HG03354 (cell line): ENCODE data around the gene CAMK2D.

Source experiments
- ATAC-seq: cut with Tn5 transposase; IDR thresholded peaks from one replicate; pipeline ENCODE4 v1.9.1; 2021; ENCODE audit warnings: mild to moderate bottlenecking; ENCODE audit not compliant: unreplicated experiment, poor library complexity, severe bottlenecking

The CAMK2D gene

DNA sequence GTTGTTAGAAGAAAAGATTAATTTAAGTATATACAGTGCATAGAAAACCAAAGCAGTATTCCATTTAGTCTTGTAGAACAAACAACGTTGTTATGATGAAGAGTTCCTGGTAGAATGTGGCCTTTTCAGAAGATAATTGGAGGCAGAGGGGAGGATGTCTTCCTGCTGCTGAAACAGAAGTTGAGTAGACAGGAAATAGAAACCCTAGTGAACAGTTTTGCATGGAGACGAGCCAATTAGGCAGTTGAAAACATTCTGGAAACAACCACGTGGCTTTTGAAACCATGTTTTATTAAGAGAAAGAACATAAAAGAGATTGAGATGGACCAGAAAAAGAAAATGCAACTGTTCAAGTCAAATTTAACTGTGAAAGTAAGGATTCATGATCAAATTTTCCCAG is 325.2 kb downstream of the CAMK2D start:
- no peak for ATAC-seq

- ATAC-seq, result no peak
Measured at GRCh38 chr4:113435893-113436292, 325.6 kb downstream of the CAMK2D start.

DNA sequence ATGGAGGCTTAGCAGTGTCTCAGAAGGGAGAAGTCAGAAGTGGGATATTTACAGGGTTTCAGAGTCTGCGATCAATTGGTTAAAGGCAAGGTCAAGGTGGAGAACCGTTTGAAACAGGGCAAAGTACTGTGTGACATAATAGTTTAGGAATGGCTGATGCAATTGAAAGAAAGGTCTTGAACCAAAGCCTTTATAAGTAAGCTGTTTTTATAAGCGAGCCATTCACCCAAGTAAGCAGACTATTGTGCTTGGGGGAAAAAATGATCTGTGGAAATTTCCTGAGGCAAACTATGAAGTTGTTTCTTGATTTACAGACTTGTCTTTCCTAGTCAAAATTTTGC is 327.3 kb downstream of the CAMK2D start:
- no peak for ATAC-seq

- ATAC-seq, result no peak
Measured at GRCh38 chr4:113433536-113434246, 327.8 kb downstream of the CAMK2D start.

DNA sequence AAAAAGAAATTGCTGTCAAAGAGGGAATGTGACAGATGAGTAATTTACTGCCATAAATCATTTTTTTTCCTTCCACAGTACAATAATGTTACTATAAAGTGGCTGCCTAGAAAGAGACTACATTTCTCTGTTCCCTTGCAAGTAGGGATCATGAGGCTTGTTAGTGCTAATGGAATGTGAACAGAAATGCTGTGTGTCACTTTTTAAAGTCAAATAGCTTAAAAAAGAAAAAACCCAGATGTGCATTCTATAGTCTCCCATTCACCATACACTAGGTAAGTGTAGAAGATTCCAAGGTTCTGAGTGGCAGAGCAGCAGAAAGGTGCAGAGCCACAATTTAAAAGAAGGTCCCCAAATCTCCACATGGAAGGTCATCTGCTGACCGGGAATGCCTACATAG is 328.4 kb downstream of the CAMK2D start:
- ATAC-seq, result no peak

DNA sequence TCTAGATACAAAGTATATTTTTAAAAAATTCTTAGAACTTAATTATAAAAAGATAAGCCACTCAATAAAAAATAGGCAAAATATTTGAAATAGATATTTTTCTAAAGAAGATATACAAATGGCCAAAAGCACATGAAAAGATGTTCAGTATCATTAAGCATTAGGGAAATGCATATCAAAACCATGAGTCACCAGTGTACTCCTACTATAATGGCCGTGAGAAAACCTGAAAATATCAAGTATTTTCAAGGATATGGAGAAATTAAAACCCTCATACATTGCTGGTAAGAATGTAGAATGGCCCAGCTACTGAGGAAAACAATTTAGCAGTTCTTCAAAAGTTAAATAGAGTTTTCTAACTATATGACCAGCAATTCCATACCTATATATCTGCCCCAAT is 337.9 kb downstream of the CAMK2D start:
- ATAC-seq, result no peak

GRCh38 chr4:113420938-113421337 is 340.6 kb downstream of the CAMK2D start:
- ATAC-seq, result no peak

DNA sequence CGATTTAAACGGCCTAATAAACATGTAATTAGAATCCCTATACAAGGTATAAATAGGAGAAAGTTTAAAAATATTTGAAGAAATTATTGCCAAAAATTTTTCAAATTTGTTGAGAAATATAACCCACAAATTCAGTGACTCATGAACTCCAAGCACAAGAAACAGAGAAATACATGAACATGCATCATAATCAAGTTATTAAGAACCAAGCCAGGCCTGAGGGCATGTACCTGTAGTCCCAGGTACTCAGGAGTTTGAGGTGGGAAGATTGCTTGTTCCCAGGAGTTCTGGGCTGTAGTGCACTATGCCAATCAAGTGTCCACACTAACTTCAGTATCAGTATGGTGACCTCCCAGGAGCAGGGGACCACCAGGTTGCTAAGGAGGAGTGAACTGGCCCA is 341.9 kb downstream of the CAMK2D start:
- no peak for ATAC-seq

GRCh38 chr4:113411496-113411938 is 350.0 kb downstream of the CAMK2D start:
- no peak for ATAC-seq

- ATAC-seq, result no peak
Measured at GRCh38 chr4:113410686-113411085, 350.9 kb downstream of the CAMK2D start.

DNA sequence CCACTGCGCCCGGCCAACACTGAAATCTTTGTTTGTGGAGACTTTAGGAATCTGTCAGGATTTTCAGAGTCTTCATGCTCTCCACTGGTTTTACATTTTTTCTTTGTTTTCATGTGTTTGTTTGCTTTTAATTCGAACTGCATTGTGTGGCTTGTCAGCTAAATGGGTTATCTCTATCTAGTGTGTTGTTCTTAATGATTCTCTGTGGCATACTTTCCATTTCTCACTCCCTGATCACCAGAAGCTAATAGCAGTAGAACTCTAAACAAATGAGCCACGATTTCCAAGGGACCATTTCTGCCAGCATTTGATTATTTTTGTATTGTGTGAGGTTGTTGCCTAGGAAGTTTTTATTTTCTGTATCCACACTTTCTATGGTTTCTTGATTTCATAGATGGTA is 352.4 kb downstream of the CAMK2D start:
- no peak for ATAC-seq

DNA sequence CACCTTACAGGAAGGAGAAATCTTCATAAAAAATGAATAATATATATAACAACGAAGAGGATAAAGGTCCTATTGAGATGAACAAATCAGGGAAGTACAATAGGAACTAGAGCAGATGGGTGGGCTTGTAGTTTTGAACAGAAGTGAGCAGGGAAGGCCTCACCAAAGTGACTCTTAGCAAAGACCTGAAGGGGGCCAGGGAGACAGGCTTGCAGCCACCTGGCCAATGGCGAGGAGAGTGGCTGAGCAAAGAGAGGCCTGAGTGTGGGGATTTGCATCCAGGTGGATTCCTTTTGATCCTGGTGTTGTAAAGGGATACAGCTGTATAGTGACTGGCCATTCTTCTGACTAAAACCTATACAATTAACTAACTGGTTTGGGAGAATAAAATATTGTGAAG is 354.1 kb downstream of the CAMK2D start:
- ATAC-seq, result no peak

- no peak for ATAC-seq
Measured at GRCh38 chr4:113406723-113407016, 354.9 kb downstream of the CAMK2D start.

- no peak for ATAC-seq
Measured at GRCh38 chr4:113405874-113406722, 355.4 kb downstream of the CAMK2D start.

- no peak for ATAC-seq
Measured at GRCh38 chr4:113404841-113405240, 356.7 kb downstream of the CAMK2D start.

DNA sequence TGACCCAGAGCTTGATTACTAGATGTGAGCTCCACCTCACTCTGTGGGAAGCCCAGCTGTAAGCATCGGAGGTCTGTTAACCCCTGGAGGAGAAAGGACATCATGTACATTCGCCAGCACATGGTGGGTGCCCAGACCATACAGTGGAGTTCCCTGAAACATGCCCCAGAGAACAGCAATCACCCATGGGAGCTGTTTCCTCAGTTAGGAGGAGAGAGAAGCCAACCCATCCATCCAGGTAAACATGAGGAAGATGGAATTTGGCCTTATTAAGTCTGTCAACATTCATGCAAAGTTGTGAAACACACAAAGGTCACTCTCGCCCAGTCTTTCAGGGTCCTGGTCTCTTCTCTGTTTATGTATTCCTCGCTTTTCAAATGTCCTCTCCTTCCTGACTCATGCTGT is 357.4 kb downstream of the CAMK2D start:
- ATAC-seq, result no peak
